Activated CD8-positive, alpha-beta memory T cell treated with anti-CD3 and anti-CD28 coated beads, Interleukin-2, amount 10 ng/mL, durations not matched to agents 7 days and 5 days (primary cell): ENCODE results near the gene NDST1. TPM values are rescaled to one million over a fixed set of nuclear protein-coding genes. Genes with fewer than 3 reads are reported as not detected.
A peak's percentile ranks its signal among the peaks of the same experiment; 100 is the strongest.

ENCODE experiments used
- ATAC-seq: fragments of 150-1000 bp; cut with Tn5 transposase; one replicate; pipeline ENCODE4 v1.10.0; 2021; ENCODE audit warnings: moderate library complexity
- CTCF ChIA-PET: fragments of 350-600 bp; sonication (Branson Sonifier 250); formaldehyde crosslinking; loops from one replicate; lab custom pipeline; 2021; ENCODE audit warnings: antibody characterized with exemption; lab: Charles Lee
- DNase-seq: peaks from one replicate; pipeline ENCODE4 v3.0.0-alpha.2; 2020
- H3K27ac Mint-ChIP-seq: one replicate; pipeline ENCODE4 v1.8.0; 2021; ENCODE audit warnings: mild to moderate bottlenecking, mixed read lengths
- H3K27me3 Mint-ChIP-seq: one replicate; pipeline ENCODE4 v1.8.0; 2021; ENCODE audit warnings: mixed read lengths
- H3K36me3 Mint-ChIP-seq: one replicate; pipeline ENCODE4 v1.8.0; 2021; ENCODE audit warnings: mild to moderate bottlenecking, mixed read lengths
- H3K4me1 Mint-ChIP-seq: one replicate; pipeline ENCODE4 v1.8.0; 2021; ENCODE audit warnings: mixed read lengths
- H3K4me3 Mint-ChIP-seq: one replicate; pipeline ENCODE4 v1.8.0; 2021; ENCODE audit warnings: mild to moderate bottlenecking, moderate library complexity, mixed read lengths
- H3K9me3 Mint-ChIP-seq: one replicate; pipeline ENCODE4 v1.8.0; 2022; ENCODE audit warnings: low read depth, mixed read lengths
- total RNA-seq, 2 experiments: library from RNA; stranded (reverse); gene quantifications; one replicate each; pipeline ENCODE4 v1.2.3, GENCODE V29; 2021

NDST1 gene
- total RNA-seq, 2 experiments from 2014 or later = 0.58 to 0.68 TPM

GRCh38 chr5:150481972-150482406, 25.9 kb upstream of the NDST1 start:
- CTCF ChIA-PET = interaction anchor here (0.9 kb wide), 1 partner anchor 16 kb away, joined by 3 read pairs; no protein-coding TSS in a partner anchor
- peaks cover 3% of the 10 kb centered on the region for H3K4me1 Mint-ChIP-seq
- no peak overlapping the region for H3K27ac Mint-ChIP-seq
- no peaks in the 10 kb centered on the region for H3K36me3 Mint-ChIP-seq
- no peak for DNase-seq
- H3K4me3 Mint-ChIP-seq = no peak overlapping the region
- no peak for ATAC-seq
- no peaks in the 10 kb centered on the region for H3K9me3 Mint-ChIP-seq
- peaks cover 21% of the 10 kb centered on the region for H3K27me3 Mint-ChIP-seq

- CTCF ChIA-PET = interaction anchor here (0.7 to 1.4 kb wide), 3 partner anchors 26 to 298 kb away, joined by 3 to 4 read pairs (median 4); no protein-coding TSS in a partner anchor
- H3K27ac Mint-ChIP-seq = no peak overlapping the region
Measured at GRCh38 chr5:150484964-150485692, 22.8 kb upstream of the NDST1 start.

GRCh38 chr5:150485693-150486401, 22.1 kb upstream of the NDST1 start:
- Mint-ChIP-seq H3K27me3 (peaks cover 25% of the 10 kb centered on the region), H3K4me1 (peaks cover 8% of the 10 kb centered on the region), H3K27ac (no peak overlapping the region), H3K36me3 (no peaks in the 10 kb centered on the region), H3K4me3 (no peak overlapping the region), H3K9me3 (no peaks in the 10 kb centered on the region)
- DNase-seq (no peak), ATAC-seq (peak; percentile 52)
- CTCF ChIA-PET = interaction anchor here (1.5 kb wide), 1 partner anchor 27 kb away, joined by 8 read pairs; no protein-coding TSS in a partner anchor

More at GRCh38 chr5:150484964-150485692, 22.8 kb upstream of the NDST1 start:
- Mint-ChIP-seq H3K27me3 (peaks cover 25% of the 10 kb centered on the region), H3K4me3 (peak overlapping the region; percentile 13), H3K36me3 (no peaks in the 10 kb centered on the region), H3K4me1 (peaks cover 8% of the 10 kb centered on the region), H3K9me3 (no peaks in the 10 kb centered on the region)
- DNase-seq = no peak
- ATAC-seq = no peak

GRCh38 chr5:150486402-150487198, 21.3 kb upstream of the NDST1 start:
- Mint-ChIP-seq H3K36me3 (no peaks in the 10 kb centered on the region), H3K9me3 (no peaks in the 10 kb centered on the region), H3K27ac (no peak overlapping the region), H3K4me3 (peak overlapping the region; percentile 27), H3K27me3 (peaks cover 23% of the 10 kb centered on the region), H3K4me1 (peaks cover 8% of the 10 kb centered on the region)
- CTCF ChIA-PET = interaction anchor here (1.3 to 1.5 kb wide), 2 partner anchors 28 to 360 kb away, joined by 3 to 8 read pairs; partner anchors contain the start of gene IRGM
- no peak for DNase-seq
- ATAC-seq = peak; percentile 50

- H3K36me3 Mint-ChIP-seq = no peaks in the 10 kb centered on the region
- ATAC-seq (no peak), DNase-seq (no peak)
- peaks cover 20% of the 10 kb centered on the region for H3K27me3 Mint-ChIP-seq
- H3K9me3 Mint-ChIP-seq = no peaks in the 10 kb centered on the region
- no peak overlapping the region for H3K27ac Mint-ChIP-seq
- H3K4me1 Mint-ChIP-seq = peaks cover 8% of the 10 kb centered on the region
- peak overlapping the region; percentile 27 for H3K4me3 Mint-ChIP-seq
- CTCF ChIA-PET = interaction anchor here (1.3 to 1.5 kb wide), 2 partner anchors 29 to 359 kb away, joined by 3 to 8 read pairs; partner anchors contain the start of gene IRGM
Measured at GRCh38 chr5:150487199-150488061, 20.5 kb upstream of the NDST1 start.

GRCh38 chr5:150488519-150489359, 19.2 kb upstream of the NDST1 start:
- no peak for ATAC-seq
- no peak for DNase-seq
- Mint-ChIP-seq H3K27me3 (peaks cover 17% of the 10 kb centered on the region), H3K4me3 (no peak overlapping the region), H3K9me3 (no peaks in the 10 kb centered on the region), H3K27ac (no peak overlapping the region), H3K36me3 (no peaks in the 10 kb centered on the region), H3K4me1 (peaks cover 8% of the 10 kb centered on the region)
- CTCF ChIA-PET = no interaction called here

- H3K4me1 Mint-ChIP-seq = peaks cover 8% of the 10 kb centered on the region
- ATAC-seq = no peak
Measured at GRCh38 chr5:150489360-150490295, 18.3 kb upstream of the NDST1 start.

GRCh38 chr5:150490296-150490669, 17.6 kb upstream of the NDST1 start:
- Mint-ChIP-seq H3K4me3 (no peak overlapping the region), H3K9me3 (no peaks in the 10 kb centered on the region), H3K36me3 (no peaks in the 10 kb centered on the region), H3K27ac (no peak overlapping the region), H3K27me3 (peaks cover 10% of the 10 kb centered on the region), H3K4me1 (peaks cover 6% of the 10 kb centered on the region)
- no peak for DNase-seq
- CTCF ChIA-PET = interaction anchor here (1.4 to 1.5 kb wide), 2 partner anchors 11 to 356 kb away, joined by 3 to 4 read pairs; partner anchors contain the start of gene IRGM
- no peak for ATAC-seq

More at GRCh38 chr5:150489360-150490295, 18.3 kb upstream of the NDST1 start:
- H3K4me3 Mint-ChIP-seq = no peak overlapping the region
- CTCF ChIA-PET = interaction anchor here (1.4 to 1.5 kb wide), 2 partner anchors 12 to 356 kb away, joined by 3 to 4 read pairs; partner anchors contain the start of gene IRGM
- DNase-seq = no peak
- H3K36me3 Mint-ChIP-seq = no peaks in the 10 kb centered on the region
- H3K27me3 Mint-ChIP-seq = peaks cover 17% of the 10 kb centered on the region
- H3K9me3 Mint-ChIP-seq = no peaks in the 10 kb centered on the region
- H3K27ac Mint-ChIP-seq = no peak overlapping the region

GRCh38 chr5:150490754-150491153, 17.2 kb upstream of the NDST1 start:
- no peak for DNase-seq
- H3K36me3 Mint-ChIP-seq = no peaks in the 10 kb centered on the region
- H3K27me3 Mint-ChIP-seq = peaks cover 9% of the 10 kb centered on the region
- CTCF ChIA-PET = interaction anchor here (1.4 to 1.5 kb wide), 2 partner anchors 11 to 355 kb away, joined by 3 to 4 read pairs; partner anchors contain the start of gene IRGM
- no peak overlapping the region for H3K4me3 Mint-ChIP-seq
- H3K9me3 Mint-ChIP-seq = no peaks in the 10 kb centered on the region
- H3K27ac Mint-ChIP-seq = no peak overlapping the region
- H3K4me1 Mint-ChIP-seq = peaks cover 6% of the 10 kb centered on the region
- ATAC-seq = no peak

GRCh38 chr5:150491876-150492275, 16.1 kb upstream of the NDST1 start:
- Mint-ChIP-seq H3K27ac (no peak overlapping the region), H3K9me3 (no peaks in the 10 kb centered on the region), H3K27me3 (peaks cover 9% of the 10 kb centered on the region), H3K36me3 (no peaks in the 10 kb centered on the region), H3K4me3 (no peak overlapping the region), H3K4me1 (peaks cover 6% of the 10 kb centered on the region)
- DNase-seq (no peak), ATAC-seq (no peak)
- CTCF ChIA-PET = no interaction called here

GRCh38 chr5:150492621-150493020, 15.3 kb upstream of the NDST1 start:
- H3K27ac Mint-ChIP-seq = no peak overlapping the region
- no peaks in the 10 kb centered on the region for H3K9me3 Mint-ChIP-seq
- no peak overlapping the region for H3K4me3 Mint-ChIP-seq
- no peak for ATAC-seq
- CTCF ChIA-PET = no interaction called here
- peaks cover under 1% of the 10 kb centered on the region for H3K4me1 Mint-ChIP-seq
- H3K27me3 Mint-ChIP-seq = peaks cover 2% of the 10 kb centered on the region
- no peaks in the 10 kb centered on the region for H3K36me3 Mint-ChIP-seq
- no peak for DNase-seq
